SK-N-SH (cell line): ENCODE measurements around the gene COL4A2. TPM values are rescaled to one million over a fixed set of nuclear protein-coding genes. Genes with fewer than 3 reads are reported as not detected.

Source experiments
- CTCF ChIA-PET: fragments of 300-600, 350-600 bp; formaldehyde crosslinking; extraction: SDS; loops from one replicate; lab custom pipeline; 2021; lab: Yijun Ruan, JAX
- POLR2A ChIA-PET: fragments of 350-600 bp; sonication (Branson Sonifier 250); formaldehyde crosslinking; extraction: SDS; loops from one replicate; lab custom pipeline; 2020; ENCODE audit warnings: antibody characterized with exemption, inconsistent platforms; lab: Yijun Ruan, JAX
- DNase-seq: peaks from one replicate; pipeline ENCODE4 v3.0.0; 2012
- H2AFZ ChIP-seq: fragments of 200-600 bp; sonication (generic); 2 replicates; pipeline ENCODE4 v1.8.1; 2016; ENCODE audit warnings: antibody characterized with exemption, mild to moderate bottlenecking, low read depth
- H3F3A ChIP-seq: fragments of 200-600 bp; sonication (generic); replicated peaks from 2 replicates; pipeline ENCODE3; 2016; ENCODE audit warnings: antibody characterized with exemption, mild to moderate bottlenecking; ENCODE audit not compliant: insufficient read depth
- H3K27ac ChIP-seq, 2 experiments: fragments of 200-500 bp in 1 of 2; fragments of 200-600 bp in 1 of 2; sonication (Bioruptor generic) in 1 of 2; sonication (generic), shearing (Covaris generic) in 1 of 2; 2 replicates each; pipeline versions ENCODE4 v1.5.1 to v1.6.1; 2014 to 2016; ENCODE audit warnings: low read depth in 2 of 2, inconsistent platforms in 1 of 2, low read length in 1 of 2, mild to moderate bottlenecking in 1 of 2, mixed read lengths in 1 of 2
- H3K27me3 ChIP-seq: fragments of 200-600 bp; sonication (generic), shearing (Covaris generic); 2 replicates; pipeline ENCODE4 v1.6.1; 2016; ENCODE audit warnings: mixed run types; ENCODE audit not compliant: insufficient read depth
- H3K36me3 ChIP-seq, 2 experiments: fragments of 200-500 bp in 1 of 2; fragments of 200-600 bp in 1 of 2; sonication (Bioruptor generic) in 1 of 2; sonication (generic) in 1 of 2; replicated peaks in 1 of 2; 2 replicates each; pipeline versions ENCODE3 to v1.5.1; 2014 to 2016; ENCODE audit warnings: low read length in 1 of 2, mild to moderate bottlenecking in 1 of 2; ENCODE audit not compliant: insufficient read depth in 2 of 2, control insufficient read depth in 1 of 2
- H3K4me1 ChIP-seq, 2 experiments: fragments of 200-500 bp in 1 of 2; fragments of 200-600 bp in 1 of 2; sonication (Bioruptor generic) in 1 of 2; sonication (generic), shearing (Covaris generic) in 1 of 2; 2 replicates each; pipeline versions ENCODE4 v1.5.1 to v1.6.1; 2014 to 2016; ENCODE audit warnings: low read depth in 1 of 2, low read length in 1 of 2, mixed run types in 1 of 2; ENCODE audit not compliant: insufficient read depth in 2 of 2, control insufficient read depth in 1 of 2
- H3K4me2 ChIP-seq: fragments of 200-600 bp; sonication (generic), shearing (Covaris generic); 2 replicates; pipeline ENCODE4 v1.6.1; 2017; ENCODE audit warnings: mixed run types
- H3K4me3 ChIP-seq, 2 experiments: fragments of 200-500 bp in 1 of 2; fragments of 200-600 bp in 1 of 2; sonication (Bioruptor generic) in 1 of 2; sonication (generic), shearing (Covaris generic) in 1 of 2; 2 replicates each; pipeline versions ENCODE4 v1.5.1 to v1.8.1; 2014 to 2016; ENCODE audit warnings: low read depth in 2 of 2, inconsistent platforms in 1 of 2, low read length in 1 of 2, mild to moderate bottlenecking in 1 of 2, mixed read lengths in 1 of 2, moderate library complexity in 1 of 2
- H3K79me2 ChIP-seq: fragments of 200-600 bp; sonication (generic); 2 replicates; pipeline ENCODE4 v1.8.1; 2017; ENCODE audit warnings: mild to moderate bottlenecking; ENCODE audit not compliant: insufficient read depth
- H3K9ac ChIP-seq: fragments of 200-600 bp; sonication (generic); 2 replicates; pipeline ENCODE4 v1.6.1; 2017; ENCODE audit warnings: mixed run types
- H3K9me2 ChIP-seq: fragments of 200-600 bp; sonication (generic); 2 replicates; pipeline ENCODE4 v1.6.1; 2017; ENCODE audit warnings: mixed run types
- H3K9me3 ChIP-seq: fragments of 200-600 bp; sonication (generic); 2 replicates; pipeline ENCODE4 v1.6.1; 2017; ENCODE audit warnings: mixed run types, mild to moderate bottlenecking, moderate library complexity
- H4K20me1 ChIP-seq: fragments of 200-600 bp; sonication (generic); 2 replicates; pipeline ENCODE4 v1.6.1; 2017; ENCODE audit warnings: mild to moderate bottlenecking, mixed run types; ENCODE audit not compliant: insufficient read depth
- CHD2 ChIP-seq: fragments of 150-350 bp; IDR thresholded peaks from 2 replicates; pipeline ENCODE4 v1.6.1; 2018; ENCODE audit warnings: low read length; ENCODE audit not compliant: partially characterized antibody
- ELF1 ChIP-seq: IDR thresholded peaks from 2 replicates; pipeline ENCODE4 v1.4.0; 2012
- EP300 ChIP-seq, 2 experiments: IDR thresholded peaks; 2 replicates each; pipeline versions ENCODE4 v1.4.0 to v1.6.1; 2012; ENCODE audit warnings: borderline replicate concordance in 1 of 2, low read depth in 1 of 2, low read length in 1 of 2
- EZH2phosphoT487 ChIP-seq: fragments of 200-600 bp; sonication (generic); IDR thresholded peaks from 2 replicates; pipeline ENCODE4 v1.6.1; 2017; ENCODE audit warnings: low read depth, mixed run types, mild to moderate bottlenecking, antibody characterized with exemption, moderate library complexity, borderline replicate concordance
- FOSL2 ChIP-seq: IDR thresholded peaks from 2 replicates; pipeline ENCODE4 v1.4.0; 2012; ENCODE audit warnings: low read depth, mild to moderate bottlenecking, moderate library complexity, borderline replicate concordance
- FOXM1 ChIP-seq: IDR thresholded peaks from 2 replicates; pipeline ENCODE4 v1.4.0; 2012; ENCODE audit warnings: low read depth, mild to moderate bottlenecking
- GABPA ChIP-seq: IDR thresholded peaks from 2 replicates; pipeline ENCODE4 v1.4.0; 2012; ENCODE audit warnings: low read depth, mild to moderate bottlenecking
- GATA2 ChIP-seq: sonication (generic); formaldehyde crosslinking; IDR thresholded peaks from 2 replicates; pipeline ENCODE4 v1.5.0; 2020; ENCODE audit warnings: mild to moderate bottlenecking, missing genetic modification reagents
- MEF2A ChIP-seq: IDR thresholded peaks from 2 replicates; pipeline ENCODE4 v1.4.0; 2012; ENCODE audit warnings: low read depth, borderline replicate concordance
- MXI1 ChIP-seq: IDR thresholded peaks from 2 replicates; pipeline ENCODE4 v1.6.1; 2012; ENCODE audit warnings: mild to moderate bottlenecking, low read depth, low read length, improper control_type of control experiment
- RCOR1 ChIP-seq: fragments of 150-350 bp; IDR thresholded peaks from 2 replicates; pipeline ENCODE4 v1.6.1; 2017; ENCODE audit warnings: antibody characterized with exemption, low read length
- RFX5 ChIP-seq: IDR thresholded peaks from 2 replicates; pipeline ENCODE4 v1.6.1; 2012; ENCODE audit warnings: mild to moderate bottlenecking, improper control_type of control experiment, low read length
- RXRA ChIP-seq: IDR thresholded peaks from 2 replicates; pipeline ENCODE4 v1.4.0; 2012; ENCODE audit warnings: low read depth, mild to moderate bottlenecking, borderline replicate concordance
- SIN3A ChIP-seq: IDR thresholded peaks from 2 replicates; pipeline ENCODE4 v1.6.1; 2012; ENCODE audit warnings: low read depth, mild to moderate bottlenecking, low read length, moderate library complexity, borderline replicate concordance
- TCF12 ChIP-seq: IDR thresholded peaks from 2 replicates; pipeline ENCODE4 v1.4.0; 2012
- TEAD4 ChIP-seq: IDR thresholded peaks from 2 replicates; pipeline ENCODE4 v1.4.0; 2012; ENCODE audit warnings: mild to moderate bottlenecking, borderline replicate concordance; ENCODE audit not compliant: insufficient read depth
- YY1 ChIP-seq: IDR thresholded peaks from 2 replicates; pipeline ENCODE4 v1.4.0; 2012; ENCODE audit warnings: low read depth, mild to moderate bottlenecking
- WGBS: methylation state at CpG from one replicate; pipeline ENCODE4 v1.1.6; 2017; ENCODE audit warnings: low lambda C conversion rate; 5-methylcytosine and 5-hydroxymethylcytosine counted together
- polyA plus RNA-seq, 3 experiments: library from polyadenylated mRNA; depleted of rRNA; stranded (reverse); fragments of >200 nt; gene quantifications; 2 replicates each; pipeline ENCODE4 v1.2.3, GENCODE V29; 2012
- TF ChIP-seq, protein P1 (sequence below): IDR thresholded peaks from 2 replicates; pipeline ENCODE4; 2012
- TF ChIP-seq, protein P2 (sequence below): IDR thresholded peaks from 2 replicates; pipeline ENCODE4 v1.6.1; 2012; ENCODE audit warnings: mild to moderate bottlenecking, low read depth, low read length, moderate library complexity
- TF ChIP-seq, protein P3 (sequence below): IDR thresholded peaks from 2 replicates; pipeline ENCODE4 v1.4.0; 2012; ENCODE audit warnings: low read depth
- TF ChIP-seq, protein P4 (sequence below): fragments of 150-350 bp; IDR thresholded peaks from 2 replicates; pipeline ENCODE4 v1.6.1; 2016; ENCODE audit warnings: mild to moderate bottlenecking, low read depth, low read length
- TF ChIP-seq, protein P5 (sequence below): IDR thresholded peaks from 2 replicates; pipeline ENCODE4 v1.4.0; 2012; ENCODE audit warnings: low read depth, borderline replicate concordance

Gene COL4A2
- polyA plus RNA-seq, 1 of the 3 experiments (the other 2 are of a cell fraction): 137 TPM

DNA sequence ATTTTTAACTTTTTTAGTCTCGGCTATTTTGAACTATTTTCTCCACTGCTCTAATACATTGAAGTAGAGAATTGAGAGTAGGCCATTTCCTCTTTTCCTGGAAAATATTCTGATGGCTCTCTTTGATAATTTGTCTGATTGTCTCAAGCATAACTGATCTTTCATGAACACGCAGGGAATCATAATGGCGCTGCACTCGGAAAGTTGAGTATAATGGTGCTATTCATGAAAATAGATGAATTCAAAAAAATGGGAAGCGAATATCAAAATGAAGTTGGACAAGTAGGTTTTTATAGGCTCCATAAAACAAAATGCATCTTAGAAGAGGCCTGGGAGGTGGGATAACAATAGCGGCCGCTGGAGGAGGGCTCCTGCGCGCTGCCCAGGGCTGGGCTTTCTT is 29.0 kb downstream of the COL4A2 start:
- H3K9ac ChIP-seq: no peak overlapping the region

DNA sequence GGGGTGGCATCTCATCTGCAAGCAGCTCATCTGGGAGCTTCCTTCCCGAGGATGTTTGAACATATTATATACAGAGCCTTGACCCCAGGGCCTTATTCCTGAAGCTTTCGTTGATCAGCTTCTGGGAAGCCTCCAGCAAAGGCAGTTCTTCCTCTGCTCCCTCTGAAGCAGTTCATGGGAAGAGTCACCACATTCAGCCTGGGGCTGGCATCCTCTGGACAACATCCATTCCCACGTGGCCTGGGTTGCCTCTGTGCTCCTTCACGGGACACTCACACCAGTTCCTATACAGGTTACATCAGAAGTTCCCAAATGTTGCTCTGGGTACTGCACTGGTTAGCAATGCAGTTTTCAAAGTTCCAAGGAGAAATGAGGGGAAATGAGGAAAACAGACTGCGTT is 29.6 kb downstream of the COL4A2 start:
- no peaks in the 10 kb centered on the region for H3K9me2 ChIP-seq
- no peak for DNase-seq
- no peak overlapping the region for H2AFZ ChIP-seq
- no peak overlapping the region for H3K4me3 ChIP-seq
- H3K9me3 ChIP-seq: no peaks in the 10 kb centered on the region
- no peaks in the 10 kb centered on the region for H3F3A ChIP-seq
- H3K4me2 ChIP-seq: no peak overlapping the region
- WGBS: 82% methylated on average over 5 of the region's 5 CpGs
- peaks cover 0 to 5% of the 10 kb centered on the region in 2 experiments for H3K36me3 ChIP-seq
- H3K27ac ChIP-seq: no peak overlapping the region
- H3K4me1 ChIP-seq: peaks cover 0 to 33% of the 10 kb centered on the region in 2 experiments; a peak in 3 of 4 replicates
- H3K79me2 ChIP-seq: peaks cover 97% of the 10 kb centered on the region
- POLR2A ChIA-PET: no interaction called here
- H3K27me3 ChIP-seq: no peaks in the 10 kb centered on the region
- no peak overlapping the region for H3K9ac ChIP-seq
- H4K20me1 ChIP-seq: no peaks in the 10 kb centered on the region
- CTCF ChIA-PET: interaction anchor here (1.3 kb wide), 1 partner anchor 75 kb away, joined by 3 read pairs; no protein-coding TSS in a partner anchor
- TF ChIP-seq, protein P1, sequence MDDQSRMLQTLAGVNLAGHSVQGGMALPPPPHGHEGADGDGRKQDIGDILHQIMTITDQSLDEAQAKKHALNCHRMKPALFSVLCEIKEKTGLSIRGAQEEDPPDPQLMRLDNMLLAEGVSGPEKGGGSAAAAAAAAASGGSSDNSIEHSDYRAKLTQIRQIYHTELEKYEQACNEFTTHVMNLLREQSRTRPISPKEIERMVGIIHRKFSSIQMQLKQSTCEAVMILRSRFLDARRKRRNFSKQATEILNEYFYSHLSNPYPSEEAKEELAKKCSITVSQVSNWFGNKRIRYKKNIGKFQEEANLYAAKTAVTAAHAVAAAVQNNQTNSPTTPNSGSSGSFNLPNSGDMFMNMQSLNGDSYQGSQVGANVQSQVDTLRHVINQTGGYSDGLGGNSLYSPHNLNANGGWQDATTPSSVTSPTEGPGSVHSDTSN: no peak
- TF ChIP-seq GATA2 (CRISPR knock-in tag): no peak
- TF ChIP-seq ELF1: no peak
- TF ChIP-seq SIN3A: no peak
- TF ChIP-seq RCOR1: no peak
- TF ChIP-seq EZH2phosphoT487: no peak
- no peak for TF ChIP-seq RXRA
- no peak for TF ChIP-seq EP300 (IDR thresholded peaks at IDR 0.05; ENCODE audit: borderline replicate concordance in 1 of 2, low read depth in 1 of 2, low read length in 1 of 2)
- no peak for TF ChIP-seq TCF12
- TF ChIP-seq, protein P2, sequence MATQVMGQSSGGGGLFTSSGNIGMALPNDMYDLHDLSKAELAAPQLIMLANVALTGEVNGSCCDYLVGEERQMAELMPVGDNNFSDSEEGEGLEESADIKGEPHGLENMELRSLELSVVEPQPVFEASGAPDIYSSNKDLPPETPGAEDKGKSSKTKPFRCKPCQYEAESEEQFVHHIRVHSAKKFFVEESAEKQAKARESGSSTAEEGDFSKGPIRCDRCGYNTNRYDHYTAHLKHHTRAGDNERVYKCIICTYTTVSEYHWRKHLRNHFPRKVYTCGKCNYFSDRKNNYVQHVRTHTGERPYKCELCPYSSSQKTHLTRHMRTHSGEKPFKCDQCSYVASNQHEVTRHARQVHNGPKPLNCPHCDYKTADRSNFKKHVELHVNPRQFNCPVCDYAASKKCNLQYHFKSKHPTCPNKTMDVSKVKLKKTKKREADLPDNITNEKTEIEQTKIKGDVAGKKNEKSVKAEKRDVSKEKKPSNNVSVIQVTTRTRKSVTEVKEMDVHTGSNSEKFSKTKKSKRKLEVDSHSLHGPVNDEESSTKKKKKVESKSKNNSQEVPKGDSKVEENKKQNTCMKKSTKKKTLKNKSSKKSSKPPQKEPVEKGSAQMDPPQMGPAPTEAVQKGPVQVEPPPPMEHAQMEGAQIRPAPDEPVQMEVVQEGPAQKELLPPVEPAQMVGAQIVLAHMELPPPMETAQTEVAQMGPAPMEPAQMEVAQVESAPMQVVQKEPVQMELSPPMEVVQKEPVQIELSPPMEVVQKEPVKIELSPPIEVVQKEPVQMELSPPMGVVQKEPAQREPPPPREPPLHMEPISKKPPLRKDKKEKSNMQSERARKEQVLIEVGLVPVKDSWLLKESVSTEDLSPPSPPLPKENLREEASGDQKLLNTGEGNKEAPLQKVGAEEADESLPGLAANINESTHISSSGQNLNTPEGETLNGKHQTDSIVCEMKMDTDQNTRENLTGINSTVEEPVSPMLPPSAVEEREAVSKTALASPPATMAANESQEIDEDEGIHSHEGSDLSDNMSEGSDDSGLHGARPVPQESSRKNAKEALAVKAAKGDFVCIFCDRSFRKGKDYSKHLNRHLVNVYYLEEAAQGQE: no peak
- no peak for TF ChIP-seq TEAD4

More for the DNA sequence above, 29.0 kb downstream of the COL4A2 start:
- Histone ChIP-seq H3K4me2 (no peak overlapping the region), H4K20me1 (no peaks in the 10 kb centered on the region), H3K36me3 (peaks cover 0 to 5% of the 10 kb centered on the region in 2 experiments), H3K4me1 (peaks cover 3 to 27% of the 10 kb centered on the region in 2 experiments; a peak in 2 of 4 replicates), H3K79me2 (peaks cover 97% of the 10 kb centered on the region), H3K27me3 (no peaks in the 10 kb centered on the region), H3K4me3 (no peak overlapping the region), H3K9me3 (no peaks in the 10 kb centered on the region), H3F3A (no peaks in the 10 kb centered on the region), H2AFZ (no peak overlapping the region), H3K27ac (no peak overlapping the region), H3K9me2 (no peaks in the 10 kb centered on the region)
- no peak for DNase-seq
- POLR2A ChIA-PET: no interaction called here
- CTCF ChIA-PET: interaction anchor here (1.3 kb wide), 1 partner anchor 76 kb away, joined by 3 read pairs; no protein-coding TSS in a partner anchor
- no peak for TF ChIP-seq FOSL2
- TF ChIP-seq RFX5: no peak
- TF ChIP-seq, protein P3, sequence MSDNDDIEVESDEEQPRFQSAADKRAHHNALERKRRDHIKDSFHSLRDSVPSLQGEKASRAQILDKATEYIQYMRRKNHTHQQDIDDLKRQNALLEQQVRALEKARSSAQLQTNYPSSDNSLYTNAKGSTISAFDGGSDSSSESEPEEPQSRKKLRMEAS: no peak
- no peak for TF ChIP-seq YY1
- TF ChIP-seq RCOR1: no peak
- no peak for TF ChIP-seq MXI1
- no peak for TF ChIP-seq ELF1
- TF ChIP-seq GABPA: no peak
- TF ChIP-seq, protein P4, sequence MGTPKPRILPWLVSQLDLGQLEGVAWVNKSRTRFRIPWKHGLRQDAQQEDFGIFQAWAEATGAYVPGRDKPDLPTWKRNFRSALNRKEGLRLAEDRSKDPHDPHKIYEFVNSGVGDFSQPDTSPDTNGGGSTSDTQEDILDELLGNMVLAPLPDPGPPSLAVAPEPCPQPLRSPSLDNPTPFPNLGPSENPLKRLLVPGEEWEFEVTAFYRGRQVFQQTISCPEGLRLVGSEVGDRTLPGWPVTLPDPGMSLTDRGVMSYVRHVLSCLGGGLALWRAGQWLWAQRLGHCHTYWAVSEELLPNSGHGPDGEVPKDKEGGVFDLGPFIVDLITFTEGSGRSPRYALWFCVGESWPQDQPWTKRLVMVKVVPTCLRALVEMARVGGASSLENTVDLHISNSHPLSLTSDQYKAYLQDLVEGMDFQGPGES: no peak
- no peak for TF ChIP-seq MEF2A
- no peak for TF ChIP-seq RXRA
- no peak for TF ChIP-seq TCF12
- no peak for TF ChIP-seq FOXM1
- TF ChIP-seq CHD2: no peak
- TF ChIP-seq, protein P5, sequence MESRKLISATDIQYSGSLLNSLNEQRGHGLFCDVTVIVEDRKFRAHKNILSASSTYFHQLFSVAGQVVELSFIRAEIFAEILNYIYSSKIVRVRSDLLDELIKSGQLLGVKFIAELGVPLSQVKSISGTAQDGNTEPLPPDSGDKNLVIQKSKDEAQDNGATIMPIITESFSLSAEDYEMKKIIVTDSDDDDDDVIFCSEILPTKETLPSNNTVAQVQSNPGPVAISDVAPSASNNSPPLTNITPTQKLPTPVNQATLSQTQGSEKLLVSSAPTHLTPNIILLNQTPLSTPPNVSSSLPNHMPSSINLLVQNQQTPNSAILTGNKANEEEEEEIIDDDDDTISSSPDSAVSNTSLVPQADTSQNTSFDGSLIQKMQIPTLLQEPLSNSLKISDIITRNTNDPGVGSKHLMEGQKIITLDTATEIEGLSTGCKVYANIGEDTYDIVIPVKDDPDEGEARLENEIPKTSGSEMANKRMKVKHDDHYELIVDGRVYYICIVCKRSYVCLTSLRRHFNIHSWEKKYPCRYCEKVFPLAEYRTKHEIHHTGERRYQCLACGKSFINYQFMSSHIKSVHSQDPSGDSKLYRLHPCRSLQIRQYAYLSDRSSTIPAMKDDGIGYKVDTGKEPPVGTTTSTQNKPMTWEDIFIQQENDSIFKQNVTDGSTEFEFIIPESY: no peak
- no peak for TF ChIP-seq GATA2 (CRISPR knock-in tag)
- 98% methylated on average over 9 of the region's 9 CpGs for WGBS
